Activated CD8-positive, alpha-beta memory T cell treated with anti-CD3 and anti-CD28 coated beads, Interleukin-2, amount 50 U/mL, for 24 hours (primary cell): Measurements from ENCODE around the gene ATP10B.
"Not testable (repeated sequence)": the region's sequence is repeated elsewhere in the genome, so short reads cannot be mapped to it uniquely, and the experiment has no call there.

ENCODE experiments used
- DNase-seq: peaks from one replicate; pipeline ENCODE4 v3.0.0-alpha.2; 2020; ENCODE audit errors: extremely low read depth

ATP10B gene

DNA sequence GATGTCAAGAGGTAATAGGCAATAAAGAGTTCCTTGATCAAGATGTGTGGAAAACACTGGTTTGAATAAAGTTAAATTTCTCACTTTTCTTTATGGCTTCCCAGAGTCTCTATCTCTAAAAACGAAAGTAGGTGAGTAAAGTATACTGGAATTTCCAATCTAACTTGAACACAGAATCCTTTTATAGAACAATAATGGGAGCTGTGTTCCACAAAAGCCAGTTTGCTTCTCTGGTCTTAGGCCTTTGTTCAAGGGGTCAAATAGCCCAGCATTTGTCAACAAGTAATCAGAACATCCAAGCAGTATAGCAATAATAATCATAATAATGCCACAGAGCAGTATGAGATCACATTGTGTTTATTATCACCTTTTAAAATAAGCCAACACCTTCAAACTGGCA, 20.2 kb downstream of the ATP10B start:
- no peak for DNase-seq

DNA sequence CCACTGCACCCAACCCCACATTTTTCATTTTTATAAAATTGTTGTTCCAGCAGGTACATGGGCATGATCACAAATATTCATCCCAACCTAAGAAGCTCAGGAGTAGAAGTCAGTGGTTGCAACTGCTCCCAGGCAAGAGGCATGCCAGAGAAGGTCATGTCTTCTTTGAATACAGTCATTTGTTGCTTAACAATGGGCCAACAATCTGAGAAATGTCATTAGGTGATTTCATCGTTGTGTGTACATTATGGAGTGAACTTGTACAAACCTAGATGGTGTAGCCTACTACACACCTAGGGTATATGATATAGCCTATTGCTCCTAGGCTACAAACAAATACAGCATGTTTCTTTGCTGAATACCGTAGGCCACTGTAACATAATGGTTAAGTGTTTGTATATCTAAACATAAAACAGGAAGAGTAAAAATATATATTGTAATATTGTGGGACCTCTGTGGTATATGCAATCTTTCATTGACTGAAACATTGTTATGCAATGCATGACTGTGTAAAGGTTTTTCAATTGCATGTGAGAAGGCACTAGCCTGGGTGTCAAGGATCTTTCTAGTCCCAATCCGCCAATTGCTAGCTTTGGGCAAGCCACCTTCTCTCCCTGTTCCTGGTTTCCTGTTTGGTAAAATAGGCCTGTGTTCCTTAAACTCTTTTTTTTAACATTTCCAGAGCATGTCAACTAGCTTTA, 27.6 kb downstream of the ATP10B start:
- no peak for DNase-seq

DNA sequence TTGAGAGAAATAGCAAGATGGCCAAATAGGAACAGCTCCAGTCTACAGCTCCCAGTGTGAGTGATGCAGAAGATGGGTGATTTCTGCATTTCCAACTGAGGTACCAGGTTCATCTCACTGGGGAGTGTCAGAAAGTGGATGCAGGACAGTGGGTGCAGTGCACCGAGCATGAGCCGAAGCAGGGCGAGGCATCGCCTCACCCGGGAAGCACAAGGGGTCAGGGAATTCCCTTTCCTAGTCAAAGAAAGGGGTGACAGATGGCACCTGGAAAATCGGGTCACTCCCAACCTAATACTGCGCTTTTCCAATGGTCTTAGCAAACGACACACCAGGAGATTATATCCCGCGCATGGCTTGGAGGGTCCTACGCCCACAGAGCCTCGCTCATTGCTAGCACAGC, 39.0 kb downstream of the ATP10B start:
- DNase-seq = not testable (repeated sequence)

DNA sequence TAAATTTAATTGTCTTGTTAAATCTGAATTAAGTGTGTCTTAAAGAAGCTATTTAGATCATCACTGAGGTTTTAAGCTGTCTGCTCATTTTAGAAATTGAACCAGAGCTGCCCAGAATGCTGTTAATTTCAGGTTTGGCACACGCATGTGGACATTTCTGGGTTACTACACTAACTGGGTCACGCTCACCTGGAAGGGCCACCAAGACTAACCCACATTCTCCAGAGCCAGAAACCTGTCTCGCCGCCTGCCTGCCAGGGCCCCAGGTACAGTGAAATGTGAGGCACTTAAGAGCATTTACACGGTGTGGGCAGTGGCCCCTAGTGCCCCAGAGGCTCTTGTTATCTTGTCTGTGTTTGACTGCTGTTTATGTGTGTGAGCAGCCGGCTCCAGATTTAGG, 46.6 kb downstream of the ATP10B start:
- DNase-seq = no peak

DNA sequence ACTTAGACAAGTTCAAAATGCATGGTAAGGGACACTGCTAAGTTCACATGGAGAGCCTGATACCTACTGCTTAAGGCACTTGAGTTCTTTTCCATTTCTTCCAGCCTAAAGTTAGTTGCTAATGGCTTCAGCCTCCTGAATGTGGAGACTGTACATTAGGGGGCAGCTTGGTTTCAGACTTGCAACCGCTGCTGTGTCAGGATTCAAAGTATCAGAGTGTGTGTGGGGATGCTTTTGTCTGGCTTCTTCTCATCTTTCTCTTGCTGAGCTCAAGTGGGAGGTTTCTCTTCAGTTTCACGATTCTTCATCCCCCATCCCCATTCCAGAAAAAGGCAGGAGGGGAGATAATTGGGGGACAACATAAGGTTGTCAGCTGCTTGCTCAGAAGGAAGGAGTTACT, 49.4 kb downstream of the ATP10B start:
- DNase-seq = no peak

DNA sequence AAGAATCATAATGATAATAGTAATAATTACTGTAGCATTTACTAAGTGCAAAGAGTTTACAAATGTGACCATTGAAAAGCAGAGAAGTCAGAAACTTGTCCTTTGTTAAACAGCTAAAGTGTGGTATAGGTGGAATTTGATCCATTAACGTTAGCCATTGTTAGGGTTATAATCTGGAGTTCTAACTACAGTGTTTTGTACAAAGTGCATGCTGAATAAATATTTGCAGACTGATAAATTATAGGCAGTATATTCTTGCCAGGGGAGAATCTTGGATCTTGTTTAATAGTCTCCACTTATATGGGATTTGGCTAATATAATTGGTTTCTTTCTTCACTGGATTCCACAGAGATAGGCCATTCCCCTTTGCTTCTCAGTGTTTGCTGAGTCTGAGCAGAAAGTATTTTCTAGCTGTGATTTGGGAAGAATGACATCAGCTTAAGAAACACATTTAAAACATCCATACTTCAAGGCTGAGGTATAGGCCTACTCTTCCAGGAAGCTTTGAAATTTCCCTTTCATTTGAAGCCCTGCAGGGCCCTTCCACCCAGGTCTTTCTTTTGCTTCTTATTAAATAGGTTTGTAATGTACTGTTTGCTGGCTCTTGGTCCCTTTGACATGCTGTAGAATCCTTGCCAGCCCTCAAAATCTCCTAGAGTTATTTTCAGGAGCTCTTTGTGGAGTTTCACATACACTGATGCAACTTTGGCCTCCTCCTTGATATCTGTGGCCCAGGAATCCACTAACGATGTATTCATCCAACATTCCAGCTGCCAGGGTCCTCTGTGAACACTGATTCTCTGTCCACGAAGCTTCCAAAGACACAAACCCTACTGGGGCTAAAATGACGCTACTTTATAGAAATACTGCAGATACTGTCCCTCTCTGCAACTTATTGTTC, 51.4 kb downstream of the ATP10B start:
- no peak for DNase-seq

DNA sequence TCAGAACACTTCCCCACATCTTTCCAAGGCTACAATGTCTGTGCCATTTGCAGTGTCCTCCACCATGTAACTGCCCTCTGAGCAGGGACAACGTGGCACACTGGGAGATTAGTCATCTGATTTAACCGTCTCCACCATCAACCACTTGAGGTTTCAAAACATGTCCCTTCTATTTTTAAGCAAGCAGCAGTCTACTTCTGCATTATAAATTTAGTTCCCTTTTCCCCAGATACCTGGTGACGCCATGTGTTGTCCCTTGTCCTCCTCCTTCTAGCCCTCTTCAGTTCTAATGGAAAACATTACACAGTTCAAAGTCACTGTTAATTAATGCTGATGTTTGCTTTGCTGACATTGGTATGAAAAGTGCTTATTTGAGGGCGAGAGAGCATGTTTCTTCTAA, 52.8 kb downstream of the ATP10B start:
- no peak for DNase-seq

DNA sequence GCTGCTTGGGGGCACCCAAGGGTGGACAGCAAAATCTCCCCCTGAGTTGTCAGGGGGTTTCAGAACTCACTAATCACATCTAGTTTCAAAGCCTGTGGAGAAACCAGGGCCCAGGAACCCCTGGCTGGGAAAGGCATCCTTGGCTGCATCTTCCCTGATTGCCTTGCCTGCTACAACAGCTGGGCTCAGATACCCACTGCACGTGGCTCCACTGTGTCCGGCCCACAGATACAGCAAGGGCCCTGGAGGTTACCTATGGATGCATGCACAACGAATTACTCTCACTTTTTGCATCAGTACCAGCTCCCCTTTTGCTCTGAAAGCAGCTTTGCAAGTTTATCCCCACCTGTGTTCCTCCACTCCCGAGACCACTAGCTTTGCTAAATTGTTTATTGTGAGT, 55.0 kb downstream of the ATP10B start:
- DNase-seq = no peak

DNA sequence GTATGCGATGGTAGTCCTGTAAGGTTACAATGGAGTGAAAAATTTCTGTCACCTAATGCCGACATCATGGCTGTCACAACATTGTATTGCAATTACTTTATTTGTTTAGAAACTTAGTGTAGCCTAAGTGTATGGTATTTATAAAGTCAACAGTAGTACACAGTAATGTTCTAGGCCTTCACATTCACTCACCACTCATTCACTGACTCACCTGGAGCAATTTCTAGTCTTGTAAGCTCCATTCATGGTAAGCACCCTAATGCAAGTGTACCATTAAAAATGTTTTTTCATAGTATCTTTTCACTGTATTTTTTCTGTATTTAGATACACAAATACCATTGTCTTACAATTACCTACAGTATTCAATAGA, 58.5 kb downstream of the ATP10B start:
- DNase-seq = no peak

DNA sequence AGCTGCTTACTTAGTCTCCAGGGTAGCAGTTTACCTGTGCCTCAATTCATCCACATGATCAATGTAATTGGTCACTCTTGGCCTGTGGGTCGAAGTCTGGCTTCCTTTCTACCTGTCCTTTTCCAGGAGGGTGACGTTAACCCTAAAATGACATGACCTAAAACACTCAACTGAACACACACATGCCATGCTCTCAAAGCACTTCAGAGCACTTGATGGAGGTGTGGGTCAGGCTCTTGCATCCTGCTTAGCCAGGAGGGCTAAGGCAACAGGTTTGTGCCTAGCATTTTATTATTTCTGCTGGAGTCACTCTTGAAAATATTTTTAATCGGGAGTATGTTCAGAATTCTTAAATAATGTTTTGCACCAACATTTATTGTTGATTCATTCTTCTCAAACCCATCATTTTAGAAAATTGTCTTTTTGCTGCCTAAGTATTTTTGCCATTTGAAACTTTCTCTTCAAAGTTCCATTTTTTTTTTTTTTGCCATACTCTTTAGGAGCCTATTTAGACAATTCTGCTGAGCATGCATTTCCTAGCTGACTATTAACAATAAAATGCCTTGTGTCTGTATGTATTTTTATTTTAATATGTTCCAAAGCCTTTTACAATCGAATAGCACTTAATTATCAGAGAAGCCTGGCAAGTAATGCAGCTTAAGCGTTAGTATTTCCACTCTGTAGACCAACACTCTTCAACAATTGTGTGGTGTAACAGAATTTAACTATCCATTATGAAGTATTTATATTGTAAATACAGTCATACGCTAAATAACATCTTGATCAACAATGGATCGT, 59.1 kb downstream of the ATP10B start:
- no peak for DNase-seq

DNA sequence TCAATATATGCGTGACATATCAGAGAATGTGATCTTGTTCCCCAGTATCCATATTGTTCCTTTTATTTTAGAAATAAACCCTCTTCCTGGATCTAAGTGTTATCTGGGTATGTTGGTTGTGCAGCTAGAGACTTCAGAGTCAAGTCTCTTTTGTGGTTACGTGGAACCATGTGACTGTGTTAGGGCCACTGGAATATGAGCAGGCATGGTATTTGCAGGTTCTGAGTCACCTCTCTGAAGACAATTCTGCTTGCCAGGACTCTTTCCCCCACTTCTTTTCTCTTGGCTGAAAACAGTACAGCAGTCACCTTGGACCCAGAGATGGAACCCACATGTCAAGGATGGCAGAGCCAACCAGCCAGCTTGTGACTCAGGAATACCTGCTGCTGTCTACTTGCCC, 59.7 kb downstream of the ATP10B start:
- no peak for DNase-seq

DNA sequence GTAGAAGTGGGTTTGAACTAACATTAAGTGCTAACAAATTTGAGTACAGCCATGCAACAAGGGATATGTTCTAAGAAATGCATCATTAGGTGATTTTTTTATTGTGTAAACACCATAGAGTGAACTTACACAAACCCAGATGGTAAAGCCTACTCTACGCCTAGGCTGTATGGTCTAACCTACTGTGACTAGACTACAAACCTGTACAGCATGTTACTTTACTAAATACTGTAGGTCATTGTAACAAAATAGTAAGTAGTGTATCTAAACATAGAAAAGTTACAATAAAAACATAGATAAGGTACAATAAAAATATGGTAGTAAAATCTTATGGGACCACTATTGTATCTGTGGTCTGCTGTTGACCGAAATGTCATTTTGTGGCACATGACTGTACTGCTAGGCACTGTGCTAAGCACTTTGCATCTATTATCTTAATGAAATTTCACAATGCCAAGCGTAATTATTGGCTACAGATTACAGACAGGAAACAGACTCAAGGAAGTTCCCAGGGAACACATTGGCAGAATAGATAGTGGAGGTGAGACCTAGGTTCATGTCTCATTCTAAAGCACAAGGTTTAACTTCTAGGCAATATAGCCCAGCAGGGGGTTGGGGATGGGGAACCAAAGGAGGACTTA, 62.7 kb downstream of the ATP10B start:
- DNase-seq = no peak

DNA sequence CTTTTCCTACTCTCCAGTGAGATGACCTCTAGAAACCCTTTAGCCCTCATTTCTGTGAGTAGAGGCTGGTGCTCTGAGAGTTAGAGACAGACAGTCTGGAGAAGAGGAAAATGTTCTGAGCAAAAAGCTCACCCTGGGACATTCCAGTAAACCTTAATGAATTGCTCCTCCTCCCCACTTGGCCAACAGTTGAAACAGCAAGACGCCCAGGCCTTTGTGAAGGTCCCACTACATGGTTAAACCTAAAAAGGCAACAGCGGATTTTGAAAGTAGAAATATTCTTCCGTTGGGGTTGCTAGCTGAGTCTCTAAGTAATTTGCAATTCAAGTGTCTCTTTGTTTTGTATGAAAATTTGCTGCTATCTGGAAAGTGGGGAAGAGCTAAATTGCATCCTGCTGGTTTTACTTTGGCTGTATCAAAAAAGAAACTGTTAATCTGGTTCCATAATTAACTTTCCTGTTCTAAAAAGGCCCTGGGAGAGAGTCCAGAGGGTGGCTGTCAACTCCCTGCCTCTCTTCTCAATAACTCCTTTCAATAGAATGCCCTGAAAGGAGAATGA, 63.8 kb downstream of the ATP10B start:
- no peak for DNase-seq

DNA sequence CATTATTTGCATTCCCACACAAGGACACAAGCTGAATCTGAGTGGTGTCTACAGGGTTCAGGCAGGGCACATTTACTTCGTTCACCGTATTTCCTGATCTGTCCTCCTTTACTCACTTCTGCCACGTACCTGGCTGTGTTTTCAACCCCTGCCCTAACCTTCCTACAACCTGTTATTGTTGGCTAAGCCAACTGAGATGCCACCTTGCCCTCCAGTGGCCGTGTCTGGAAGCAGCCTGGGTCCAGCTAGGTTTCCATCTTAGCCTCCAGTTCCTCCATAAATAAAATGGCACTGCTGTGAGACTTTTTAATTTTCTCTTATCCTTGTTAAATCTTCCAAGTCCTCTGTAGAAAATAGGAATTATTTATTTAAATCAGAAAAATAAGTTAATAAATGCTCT, 64.8 kb downstream of the ATP10B start:
- no peak for DNase-seq

DNA sequence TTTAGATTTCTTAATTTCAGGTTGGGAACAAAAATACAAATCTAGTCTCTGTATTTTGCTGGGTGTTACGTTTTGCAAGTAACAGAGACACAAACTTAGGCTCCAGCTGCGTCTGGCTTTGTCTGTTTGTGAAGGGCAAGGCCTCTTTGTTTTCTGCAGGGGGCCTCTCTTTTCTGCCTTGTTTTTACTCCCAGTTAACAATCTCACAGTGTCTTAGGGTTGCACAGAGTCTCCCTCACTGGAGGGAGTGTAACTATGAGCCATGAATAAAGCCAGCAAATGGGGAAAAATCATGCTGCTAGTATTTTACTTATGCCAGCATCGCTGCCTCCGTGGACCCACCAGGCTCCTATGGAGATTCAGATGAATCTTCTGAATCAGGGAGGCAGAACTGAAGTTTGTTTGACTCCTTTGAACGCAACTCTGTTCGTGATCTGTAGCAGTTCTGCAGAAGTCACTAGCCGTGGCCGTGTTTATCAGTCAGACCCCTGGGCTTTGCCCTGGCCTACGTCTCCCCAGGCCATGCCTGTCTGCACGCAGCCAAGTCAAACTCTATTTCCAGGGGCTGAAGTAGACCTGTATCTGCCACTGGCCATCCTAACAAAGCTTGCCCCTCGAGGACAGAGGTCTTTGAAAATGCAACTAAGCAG, 77.2 kb downstream of the ATP10B start:
- DNase-seq = no peak

DNA sequence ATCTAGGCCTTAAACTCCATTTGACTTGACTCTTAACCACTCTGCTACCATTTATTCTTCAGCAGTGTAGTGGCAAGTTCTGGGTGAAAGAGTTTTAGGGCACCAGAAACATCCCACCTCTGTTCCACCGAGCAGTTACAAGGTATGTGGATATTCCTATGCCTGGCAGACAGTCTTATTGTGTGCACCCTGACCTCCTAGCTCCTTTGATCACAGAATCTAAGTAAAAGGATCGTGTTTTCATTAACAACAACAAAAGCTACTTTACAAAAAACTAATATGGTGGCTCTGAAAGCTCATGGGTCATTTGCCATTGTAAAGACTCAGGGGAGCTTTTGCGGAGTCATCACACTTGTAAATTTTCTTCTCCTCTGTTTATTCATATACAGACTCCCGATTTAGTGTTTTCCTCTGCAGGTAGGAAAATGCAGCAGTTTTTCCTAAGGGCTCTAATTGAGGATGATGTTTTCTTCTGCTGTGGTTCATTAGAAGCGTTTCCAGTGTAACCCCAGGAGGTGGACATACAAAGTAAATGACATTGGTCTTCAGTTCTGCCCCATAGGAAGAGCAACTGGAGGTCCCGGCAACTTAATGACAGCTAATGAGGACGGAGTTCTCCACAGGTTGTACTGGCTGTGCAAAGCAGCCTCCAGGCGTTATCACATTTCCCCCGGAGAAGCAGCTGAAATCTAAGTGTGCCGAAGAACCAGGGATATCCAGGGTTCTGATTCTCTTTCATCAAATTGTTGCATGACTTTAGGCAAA, 78.2 kb downstream of the ATP10B start:
- no peak for DNase-seq

DNA sequence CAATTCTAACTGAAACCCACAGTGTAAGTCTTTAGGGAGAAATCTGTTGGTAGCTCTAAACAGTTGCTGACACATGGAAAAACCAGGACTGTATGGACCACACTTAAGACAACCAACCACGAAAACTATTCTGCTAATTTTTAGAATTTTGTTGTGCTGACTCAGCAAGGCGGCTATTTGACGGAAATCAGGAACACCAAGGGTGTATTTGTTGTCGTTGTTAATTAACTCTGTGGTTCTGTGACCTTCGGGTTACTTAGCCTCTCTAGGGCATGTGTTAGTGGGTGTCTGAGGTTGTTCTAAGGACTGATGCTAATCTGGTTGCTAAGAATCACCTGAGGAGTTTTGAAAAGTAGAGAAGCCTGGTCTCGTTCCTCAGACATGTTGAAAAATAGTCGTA, 79.2 kb downstream of the ATP10B start:
- no peak for DNase-seq

DNA sequence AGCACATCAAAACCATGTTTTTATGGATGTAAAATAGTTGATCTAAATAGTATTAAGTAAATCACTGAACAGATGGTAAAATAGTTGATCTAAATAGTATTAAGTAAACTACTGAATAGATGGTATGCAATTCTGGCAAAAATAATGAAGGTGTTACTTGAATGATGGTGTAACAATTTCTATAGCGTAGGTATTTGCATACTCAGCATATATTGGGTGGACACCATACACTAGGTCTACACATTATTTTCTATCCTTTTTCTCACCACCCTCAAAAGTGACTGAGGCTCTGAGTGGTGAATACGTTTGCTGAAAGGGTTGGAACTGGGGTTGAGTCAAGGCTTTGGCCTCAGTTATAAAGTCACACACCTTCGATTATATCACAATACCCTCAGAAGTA, 81.3 kb downstream of the ATP10B start:
- DNase-seq = no peak

DNA sequence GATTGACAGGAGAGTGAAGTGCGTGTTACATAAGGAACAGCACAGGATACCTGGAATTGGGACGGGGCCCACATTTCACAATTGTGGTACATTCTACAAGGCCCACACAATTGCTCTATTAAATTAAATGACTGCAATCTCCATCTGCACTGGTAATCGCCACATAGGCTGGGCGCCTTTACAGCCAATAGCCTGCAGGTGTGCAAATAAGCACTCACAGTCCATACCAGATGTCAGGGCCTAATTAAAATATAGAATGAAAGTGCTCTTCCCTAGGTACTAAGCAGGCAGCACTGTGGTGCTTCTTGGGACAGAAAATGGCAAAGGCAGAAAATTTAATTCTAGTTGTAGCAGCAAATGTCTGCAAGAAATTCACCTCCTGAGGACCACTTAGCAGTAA, 82.7 kb downstream of the ATP10B start:
- DNase-seq = no peak

DNA sequence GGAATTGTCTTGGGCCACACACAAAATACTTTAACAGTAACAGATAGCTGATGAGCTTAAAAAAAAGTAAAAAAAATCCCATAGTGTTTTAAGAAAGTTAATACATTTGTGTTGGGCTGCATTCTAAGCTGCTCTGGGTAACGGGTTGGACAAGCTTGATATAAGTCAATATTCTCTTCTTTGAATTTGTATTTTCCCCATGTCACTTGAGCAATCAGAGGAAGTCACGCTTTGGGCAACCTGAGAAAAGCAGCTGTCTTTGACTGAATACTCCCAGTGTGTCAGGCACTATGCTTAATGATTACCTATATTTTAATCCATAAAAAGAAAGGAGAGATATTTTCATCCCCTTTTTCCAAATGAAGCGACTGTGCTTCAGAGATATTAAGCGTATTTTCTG, 84.9 kb downstream of the ATP10B start:
- no peak for DNase-seq

DNA sequence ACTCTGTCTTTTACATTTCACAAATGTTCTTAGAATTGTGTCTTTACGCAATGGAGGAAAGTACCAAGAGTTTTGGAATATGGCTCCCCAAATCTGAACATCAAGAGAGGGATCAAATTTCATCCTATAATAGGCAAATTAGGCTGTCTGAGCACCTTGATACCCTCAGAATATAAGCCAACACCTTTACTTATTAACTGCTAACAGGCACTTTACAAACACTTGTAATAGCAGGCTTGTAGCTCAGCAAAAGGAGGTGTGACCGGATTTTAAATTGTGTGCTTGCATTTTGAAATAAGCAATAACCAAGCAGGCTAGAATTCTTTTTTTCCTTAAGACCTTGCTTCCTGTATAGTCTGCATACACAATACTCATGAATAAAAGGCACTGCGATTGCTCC, 92.0 kb downstream of the ATP10B start:
- DNase-seq = no peak
